ENCODE results near the gene TLCD3B. TPM values are rescaled to one million over a fixed set of nuclear protein-coding genes. Genes with fewer than 3 reads are reported as not detected.

The TLCD3B gene
- total RNA-seq, 4 donors from 2014 or later = not detected

DNA sequence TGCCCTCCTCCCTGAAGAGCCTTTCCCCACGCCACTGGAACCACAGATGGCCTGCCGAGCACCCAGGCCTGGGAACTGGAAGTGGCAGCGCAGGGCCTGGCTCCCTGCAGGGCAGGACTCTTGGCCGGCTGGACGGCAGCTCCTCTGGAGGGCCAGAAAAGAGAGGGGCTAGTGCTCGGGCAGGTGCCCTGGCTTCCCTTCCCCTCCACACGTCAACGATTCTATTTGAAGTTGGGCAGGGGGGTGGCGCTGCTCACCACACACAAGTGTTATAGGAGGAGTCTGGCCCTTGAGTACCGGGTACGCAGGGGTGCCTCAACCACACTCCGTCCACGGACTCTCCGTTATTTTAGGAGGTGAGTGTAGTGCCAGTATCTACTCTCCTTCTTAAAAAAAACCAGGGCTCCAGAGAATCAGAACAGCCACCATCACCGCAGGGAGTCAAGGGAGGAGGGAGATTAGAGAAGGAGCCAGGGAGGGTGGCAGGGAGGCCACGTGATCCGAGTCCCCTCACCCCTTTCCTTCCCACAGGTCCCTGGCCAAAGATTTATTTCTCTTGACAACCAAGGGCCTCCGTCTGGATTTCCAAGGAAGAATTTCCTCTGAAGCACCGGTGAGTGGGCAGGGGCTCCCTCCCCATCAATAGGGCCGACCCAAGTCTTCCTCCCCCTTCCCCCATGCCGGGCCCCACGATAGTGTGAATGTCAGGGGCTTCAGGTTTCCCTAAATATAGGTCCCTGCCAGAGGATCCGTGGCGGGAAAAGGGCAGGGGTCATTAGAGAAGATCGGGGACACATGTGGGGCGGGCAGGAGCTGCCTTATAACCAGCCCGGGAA, 33.0 kb upstream of the TLCD3B start:
- DNase-seq (ENCODE audit: low spot score in 2 of 2) = peak; percentile 73 to 95
- H3K4me3 ChIP-seq (ENCODE audit: low read depth, poor library complexity, severe bottlenecking) = peak overlapping the region; percentile 39
- TF ChIP-seq, protein P1, sequence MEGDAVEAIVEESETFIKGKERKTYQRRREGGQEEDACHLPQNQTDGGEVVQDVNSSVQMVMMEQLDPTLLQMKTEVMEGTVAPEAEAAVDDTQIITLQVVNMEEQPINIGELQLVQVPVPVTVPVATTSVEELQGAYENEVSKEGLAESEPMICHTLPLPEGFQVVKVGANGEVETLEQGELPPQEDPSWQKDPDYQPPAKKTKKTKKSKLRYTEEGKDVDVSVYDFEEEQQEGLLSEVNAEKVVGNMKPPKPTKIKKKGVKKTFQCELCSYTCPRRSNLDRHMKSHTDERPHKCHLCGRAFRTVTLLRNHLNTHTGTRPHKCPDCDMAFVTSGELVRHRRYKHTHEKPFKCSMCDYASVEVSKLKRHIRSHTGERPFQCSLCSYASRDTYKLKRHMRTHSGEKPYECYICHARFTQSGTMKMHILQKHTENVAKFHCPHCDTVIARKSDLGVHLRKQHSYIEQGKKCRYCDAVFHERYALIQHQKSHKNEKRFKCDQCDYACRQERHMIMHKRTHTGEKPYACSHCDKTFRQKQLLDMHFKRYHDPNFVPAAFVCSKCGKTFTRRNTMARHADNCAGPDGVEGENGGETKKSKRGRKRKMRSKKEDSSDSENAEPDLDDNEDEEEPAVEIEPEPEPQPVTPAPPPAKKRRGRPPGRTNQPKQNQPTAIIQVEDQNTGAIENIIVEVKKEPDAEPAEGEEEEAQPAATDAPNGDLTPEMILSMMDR (IDR thresholded peaks at IDR 0.05) = no peak
- no peak for TF ChIP-seq POLR2A (IDR thresholded peaks at IDR 0.05)
- 4 to 5% methylated on average over 23 to 24 of the region's 27 CpGs for WGBS, 2 donors
- intact Hi-C loops (cut with DNase I; ENCODE audit: low total_unique reads) = loop anchor here (5.0 kb wide), 1 partner anchor 102 kb away; the partner anchor contains the start of gene TMEM219

DNA sequence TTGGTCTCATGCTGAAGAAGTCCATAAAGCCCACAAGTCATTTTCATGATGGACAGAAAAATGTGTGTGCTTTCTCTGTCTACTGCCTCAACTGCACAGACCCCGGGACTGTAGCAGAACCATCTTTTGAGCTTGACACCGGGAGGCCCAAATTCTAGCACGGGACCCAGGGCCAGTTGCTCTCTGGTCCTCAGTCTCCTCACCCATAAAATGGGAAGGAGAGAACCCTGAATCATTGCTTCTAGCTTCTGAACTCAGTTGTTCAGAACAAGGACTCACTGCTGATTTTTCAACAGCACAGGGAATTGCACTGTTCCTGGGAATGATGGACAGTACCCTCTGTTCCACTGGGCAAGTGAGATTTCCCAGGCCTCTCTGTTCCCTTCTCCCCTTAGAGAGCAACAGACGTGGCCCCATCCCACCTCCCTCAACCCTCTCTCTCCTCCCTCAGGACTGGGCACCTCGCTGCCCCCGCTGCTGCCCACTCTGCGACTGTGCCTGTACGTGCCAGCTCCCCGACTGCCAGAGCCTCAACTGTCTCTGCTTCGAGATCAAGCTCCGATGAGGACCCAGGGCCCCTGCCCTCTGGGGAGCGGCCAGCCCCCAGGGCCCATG, 32.3 kb upstream of the TLCD3B start:
- no peak overlapping the region for H3K4me3 ChIP-seq (ENCODE audit: low read depth, poor library complexity, severe bottlenecking)
- WGBS, 2 donors = 59 to 63% methylated on average over 12 of the region's 12 CpGs
- TF ChIP-seq POLR2A (IDR thresholded peaks at IDR 0.05) = no peak
- TF ChIP-seq, protein P1 (IDR thresholded peaks at IDR 0.05) = no peak
- no peak for DNase-seq (ENCODE audit: low spot score in 2 of 2)
- intact Hi-C loops (cut with DNase I; ENCODE audit: low total_unique reads) = loop anchor here (5.0 kb wide), 1 partner anchor 101 kb away; the partner anchor contains the start of gene TMEM219

DNA sequence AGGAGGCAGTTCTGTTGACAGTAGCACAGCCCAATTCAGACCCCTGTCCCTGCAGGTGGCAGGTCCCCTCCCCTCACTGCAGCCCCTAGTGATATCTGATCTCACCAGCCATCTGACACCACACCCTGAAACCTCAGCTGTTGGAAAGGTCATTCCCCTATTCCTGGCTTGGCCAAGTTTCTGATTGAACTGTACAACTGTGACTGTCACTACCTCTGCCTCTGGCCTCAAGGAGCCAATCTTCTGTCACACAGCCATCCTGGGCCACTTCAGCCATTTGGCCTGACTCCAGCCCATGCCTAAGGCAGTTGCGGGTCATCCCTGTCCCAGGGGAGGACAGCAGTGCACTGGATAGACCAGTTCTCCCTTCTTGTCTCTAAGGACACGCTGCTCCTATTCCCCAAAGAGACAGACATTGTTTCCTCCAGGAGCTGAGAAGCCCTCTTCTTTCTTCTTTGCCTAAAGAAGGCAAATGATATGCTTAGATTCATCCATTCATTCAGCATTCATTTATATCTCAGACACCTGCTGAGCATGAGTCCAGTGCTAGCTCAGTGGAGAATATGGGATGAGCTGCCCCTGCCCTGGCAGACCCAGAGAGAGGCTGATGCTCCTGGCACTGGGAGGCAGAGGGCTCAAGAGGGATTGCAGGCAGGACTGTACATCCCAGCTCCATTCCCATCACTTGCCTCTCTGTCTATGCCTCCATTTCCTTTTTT, 29.9 kb upstream of the TLCD3B start:
- no peak for DNase-seq (ENCODE audit: low spot score in 2 of 2)
- no peak for TF ChIP-seq POLR2A (IDR thresholded peaks at IDR 0.05)
- TF ChIP-seq, protein P1 (IDR thresholded peaks at IDR 0.05) = no peak
- intact Hi-C loops (cut with DNase I; ENCODE audit: low total_unique reads) = loop anchor here (5.0 kb wide), 1 partner anchor 99 kb away; the partner anchor contains the start of gene TMEM219
- WGBS, 2 donors = 60 to 61% methylated on average over 2 of the region's 2 CpGs
- no peak overlapping the region for H3K4me3 ChIP-seq (ENCODE audit: low read depth, poor library complexity, severe bottlenecking)

DNA sequence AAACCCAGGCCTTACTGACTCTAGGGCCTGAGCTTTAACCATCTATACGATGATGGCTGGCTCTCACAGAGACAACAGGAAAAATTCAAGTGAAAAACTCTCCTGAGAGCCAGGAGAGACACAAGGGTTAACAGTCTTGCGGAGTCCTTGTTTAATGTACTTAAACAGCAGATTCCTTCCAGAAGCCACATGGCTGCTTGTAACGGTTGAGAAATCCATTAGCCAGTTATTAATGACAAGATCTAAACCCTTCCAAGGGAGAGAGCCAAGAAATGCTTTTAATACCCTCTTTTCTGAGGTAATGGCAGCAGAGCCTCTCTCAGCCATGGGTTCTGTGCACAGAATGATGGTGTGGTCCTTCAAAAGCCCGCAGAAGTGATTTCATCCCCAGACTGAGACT, 29.3 kb upstream of the TLCD3B start:
- no peak for DNase-seq (ENCODE audit: low spot score in 2 of 2)
- intact Hi-C loops (cut with DNase I; ENCODE audit: low total_unique reads) = loop anchor here (5.0 kb wide), 1 partner anchor 98 kb away; the partner anchor contains the start of gene TMEM219
- WGBS, 2 donors = 74 to 81% methylated on average over 4 of the region's 4 CpGs
- no peak overlapping the region for H3K4me3 ChIP-seq (ENCODE audit: low read depth, poor library complexity, severe bottlenecking)
- no peak for TF ChIP-seq POLR2A (IDR thresholded peaks at IDR 0.05)
- TF ChIP-seq, protein P1 (IDR thresholded peaks at IDR 0.05) = no peak

DNA sequence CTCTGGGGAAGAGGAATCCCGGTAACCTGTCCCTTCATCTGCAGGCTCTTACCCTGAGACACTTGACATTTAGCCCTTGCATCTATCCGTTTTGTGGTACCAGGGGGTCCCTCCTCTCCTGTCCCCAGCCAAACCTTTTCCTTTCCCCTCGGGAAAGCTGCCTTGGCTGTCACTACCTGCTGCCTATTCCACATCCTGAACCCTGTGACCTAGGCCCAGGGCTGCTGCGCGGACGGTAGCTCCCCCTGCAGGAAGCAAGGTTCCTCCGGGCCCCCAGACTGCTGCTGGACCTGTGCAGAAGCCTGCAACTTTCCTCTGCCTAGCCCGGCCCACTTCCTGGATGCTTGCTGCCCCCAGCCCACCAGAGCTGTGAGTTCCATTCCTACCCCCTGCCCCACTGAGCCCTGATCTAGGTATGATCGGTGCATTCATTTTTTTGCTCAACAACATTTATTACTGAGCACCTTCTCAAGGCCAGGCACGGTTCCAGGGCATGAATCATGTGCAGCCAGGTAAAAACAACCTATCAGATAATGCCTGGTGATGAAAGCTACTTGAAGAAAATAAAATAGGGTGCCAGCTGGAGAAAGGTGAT, 24.0 kb upstream of the TLCD3B start:
- DNase-seq (ENCODE audit: low spot score in 2 of 2) = no peak
- TF ChIP-seq, protein P1 (IDR thresholded peaks at IDR 0.05) = no peak
- TF ChIP-seq POLR2A (IDR thresholded peaks at IDR 0.05) = no peak
- H3K4me3 ChIP-seq (ENCODE audit: low read depth, poor library complexity, severe bottlenecking) = no peak overlapping the region
- intact Hi-C loops (cut with DNase I; ENCODE audit: low total_unique reads) = no loop called here
- 32 to 40% methylated on average over 10 of the region's 10 CpGs for WGBS, 2 donors
